CD8-positive, alpha-beta memory T cell (primary cell): Measurements from ENCODE around the gene AIDA. TPM values are rescaled to one million over a fixed set of nuclear protein-coding genes. Genes with fewer than 3 reads are reported as not detected.
A peak's percentile ranks its signal among the peaks of the same experiment; 100 is the strongest.
"Not testable (repeated sequence)": the region's sequence is repeated elsewhere in the genome, so short reads cannot be mapped to it uniquely, and the experiment has no call there.

ENCODE experiments used
- CTCF ChIA-PET: fragments of 350-600 bp; sonication (Branson Sonifier 250); formaldehyde crosslinking; loops from one replicate; lab custom pipeline; 2021; ENCODE audit warnings: antibody characterized with exemption; lab: Charles Lee
- POLR2A ChIA-PET: fragments of 350-600 bp; sonication (Branson Sonifier 250); formaldehyde crosslinking; loops from one replicate; lab custom pipeline; 2021; ENCODE audit warnings: antibody characterized with exemption; lab: Charles Lee
- DNase-seq, 5 donors: peaks; one replicate each; pipeline versions ENCODE4 v3.0.0 to v3.0.0-alpha.2; 2020 to 2022; ENCODE audit warnings: mixed read lengths in 1 of 5
- H3K27ac ChIP-seq: one replicate; pipeline ENCODE4 v1.7.0; 2013; ENCODE audit warnings: low read depth, mild to moderate bottlenecking, low read length, moderate library complexity
- H3K27me3 ChIP-seq: 2 replicates; pipeline ENCODE4 v1.7.0; 2013; ENCODE audit warnings: low read length, mild to moderate bottlenecking; ENCODE audit not compliant: insufficient read depth, poor library complexity, severe bottlenecking
- H3K36me3 ChIP-seq: 2 replicates; pipeline ENCODE4 v1.7.0; 2013; ENCODE audit warnings: mild to moderate bottlenecking, low read length, moderate library complexity; ENCODE audit not compliant: insufficient read depth
- H3K4me1 ChIP-seq: 2 replicates; pipeline ENCODE4 v1.7.0; 2013; ENCODE audit warnings: mild to moderate bottlenecking, low read length, moderate library complexity; ENCODE audit not compliant: insufficient read depth
- H3K4me3 ChIP-seq: 2 replicates; pipeline ENCODE4 v1.7.0; 2013; ENCODE audit warnings: mild to moderate bottlenecking, low read length
- H3K9me3 ChIP-seq: 2 replicates; pipeline ENCODE4 v1.7.0; 2013; ENCODE audit warnings: mild to moderate bottlenecking, low read length
- H3K27ac Mint-ChIP-seq, 8 donors: one replicate each; pipeline ENCODE4 v1.8.0; 2020 to 2021; ENCODE audit warnings: mixed read lengths in 8 of 8, mild to moderate bottlenecking in 6 of 8, inconsistent platforms in 3 of 8, moderate library complexity in 3 of 8
- H3K27me3 Mint-ChIP-seq, 2 donors: one replicate each; pipeline ENCODE4 v1.8.0; 2020 to 2021; ENCODE audit warnings: mixed read lengths in 2 of 2, mild to moderate bottlenecking in 1 of 2, moderate library complexity in 1 of 2
- H3K36me3 Mint-ChIP-seq, 3 donors: one replicate each; pipeline ENCODE4 v1.8.0; 2020 to 2021; ENCODE audit warnings: mixed read lengths in 3 of 3, inconsistent platforms in 1 of 3, mild to moderate bottlenecking in 1 of 3
- H3K4me1 Mint-ChIP-seq, 3 donors: one replicate each; pipeline ENCODE4 v1.8.0; 2020 to 2021; ENCODE audit warnings: mixed read lengths in 3 of 3, inconsistent platforms in 1 of 3, mild to moderate bottlenecking in 1 of 3
- H3K4me3 Mint-ChIP-seq, 7 donors: one replicate each; pipeline ENCODE4 v1.8.0; 2020 to 2021; ENCODE audit warnings: mixed read lengths in 7 of 7, mild to moderate bottlenecking in 6 of 7, moderate library complexity in 4 of 7, inconsistent platforms in 2 of 7
- H3K9me3 Mint-ChIP-seq, 5 donors: one replicate each; pipeline ENCODE4 v1.8.0; 2020 to 2022; ENCODE audit warnings: mixed read lengths in 5 of 5, mild to moderate bottlenecking in 3 of 5, moderate library complexity in 2 of 5, inconsistent platforms in 1 of 5
- polyA plus RNA-seq: library from polyadenylated mRNA; unstranded; fragments of 300-500 nt; fragmentation: Illumina TruSeq; gene quantifications from one replicate; pipeline ENCODE4 v1.2.3, GENCODE V29; 2021
- total RNA-seq, 2 experiments: library from RNA; stranded (reverse); gene quantifications; one replicate each; pipeline ENCODE4 v1.2.3, GENCODE V29; 2021

AIDA gene
- total and polyA plus RNA-seq, 3 experiments from 2014 or later = 29.2 to 59.1 (median 57.9) TPM

GRCh38 chr1:222691016-222691415, 21.3 kb downstream of the AIDA start:
- Mint-ChIP-seq H3K9me3 (no peaks in the 10 kb centered on the region), H3K36me3 (peaks cover 0 to 49% (median 6%) of the 10 kb centered on the region in 3 donors), H3K4me1 (peaks cover 15 to 33% (median 23%) of the 10 kb centered on the region in 3 donors), H3K4me3 (no peak overlapping the region), H3K27ac (peak overlapping the region in 4 of 8 donors; percentile 2 to 59 (median 14)), H3K27me3 (no peaks in the 10 kb centered on the region)
- H3K27ac ChIP-seq = no peak overlapping the region
- no peak for DNase-seq
- no peaks in the 10 kb centered on the region for H3K27me3 ChIP-seq
- ChIA-PET CTCF (no interaction called here), POLR2A (no interaction called here)
- H3K4me1 ChIP-seq = no peaks in the 10 kb centered on the region
- no peaks in the 10 kb centered on the region for H3K9me3 ChIP-seq
- peaks cover 13% of the 10 kb centered on the region for H3K36me3 ChIP-seq
- H3K4me3 ChIP-seq = no peak overlapping the region

DNA sequence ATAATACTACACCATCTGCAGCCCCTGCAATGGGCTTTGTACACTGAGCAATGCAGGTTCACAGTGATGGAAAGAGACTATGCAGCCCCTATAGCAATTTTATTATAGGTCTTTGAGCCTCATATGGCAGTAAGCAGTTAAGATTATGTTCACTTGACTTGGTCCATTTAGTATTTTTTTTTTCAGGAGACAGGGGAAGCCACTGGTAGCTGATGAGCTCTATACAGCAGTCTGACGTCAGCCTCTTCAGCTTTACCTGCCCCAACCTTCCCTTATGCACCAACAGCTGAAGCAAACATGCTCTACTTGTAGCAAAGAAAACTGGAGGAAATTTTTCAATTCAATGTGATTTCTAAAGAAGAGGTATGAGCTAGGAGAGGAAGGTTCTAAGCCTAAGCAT, 32.2 kb downstream of the AIDA start:
- Mint-ChIP-seq H3K27ac (no peak overlapping the region), H3K27me3 (no peaks in the 10 kb centered on the region), H3K4me1 (peaks cover 0 to 4% (median 0%) of the 10 kb centered on the region in 3 donors), H3K4me3 (no peak overlapping the region), H3K36me3 (peaks cover 4 to 68% (median 7%) of the 10 kb centered on the region in 3 donors), H3K9me3 (no peaks in the 10 kb centered on the region)
- no peak for DNase-seq
- no peaks in the 10 kb centered on the region for H3K9me3 ChIP-seq
- H3K4me1 ChIP-seq = no peaks in the 10 kb centered on the region
- ChIA-PET CTCF (no interaction called here), POLR2A (no interaction called here)
- no peak overlapping the region for H3K27ac ChIP-seq
- H3K27me3 ChIP-seq = no peaks in the 10 kb centered on the region
- H3K36me3 ChIP-seq = peaks cover 20% of the 10 kb centered on the region
- H3K4me3 ChIP-seq = no peak overlapping the region

DNA sequence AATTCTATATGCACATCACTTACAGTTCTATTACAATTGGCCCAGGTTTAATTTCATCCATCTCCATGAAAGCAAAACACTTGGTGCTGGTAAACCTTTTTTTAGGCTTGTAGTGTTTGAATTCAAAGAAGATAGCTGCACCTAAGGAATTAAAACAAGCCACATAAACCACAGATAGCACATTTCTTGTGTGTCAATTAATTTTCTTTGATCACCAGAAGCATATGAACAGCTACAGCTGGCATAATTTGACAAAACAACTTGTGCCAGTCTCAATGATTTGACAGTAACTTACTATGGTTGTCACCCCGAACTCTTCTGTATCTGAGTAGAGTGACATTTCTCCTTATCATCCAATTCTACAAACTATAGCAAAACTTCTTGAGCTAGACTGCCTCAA, 42.2 kb downstream of the AIDA start:
- Histone ChIP-seq H3K9me3 (no peaks in the 10 kb centered on the region), H3K4me1 (peaks cover 8% of the 10 kb centered on the region), H3K27ac (no peak overlapping the region), H3K4me3 (no peak overlapping the region), H3K36me3 (peaks cover 16% of the 10 kb centered on the region), H3K27me3 (no peaks in the 10 kb centered on the region)
- Mint-ChIP-seq H3K4me3 (no peak overlapping the region), H3K9me3 (no peaks in the 10 kb centered on the region), H3K36me3 (peaks cover 4 to 77% (median 33%) of the 10 kb centered on the region in 3 donors), H3K27me3 (no peaks in the 10 kb centered on the region), H3K27ac (peak overlapping the region in 7 of 8 donors; percentile 48 to 84 (median 65)), H3K4me1 (peaks cover 14 to 28% (median 21%) of the 10 kb centered on the region in 3 donors)
- CTCF ChIA-PET = no interaction called here
- DNase-seq = peak in 1 of 5 donors; percentile 14
- POLR2A ChIA-PET = no interaction called here

DNA sequence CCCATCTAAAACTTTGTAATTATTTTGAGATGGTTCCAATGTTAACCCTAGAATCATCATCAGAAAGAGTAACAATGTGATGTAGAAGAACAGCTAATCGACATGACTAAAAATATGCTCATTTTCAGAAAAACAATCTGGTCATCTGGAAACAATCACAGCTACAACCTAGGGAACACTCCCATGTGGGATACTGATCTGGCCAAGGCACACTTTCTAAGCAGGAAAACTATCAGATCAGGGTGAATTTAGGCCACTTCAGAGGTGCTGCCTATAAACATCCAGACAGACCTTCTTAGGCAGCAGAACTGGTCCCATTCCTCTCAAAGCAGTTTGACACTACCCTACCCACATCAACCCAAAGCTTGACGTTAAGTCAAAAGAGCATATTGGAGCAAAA, 43.2 kb downstream of the AIDA start:
- POLR2A ChIA-PET, H3K27ac Mint-ChIP-seq: not testable (repeated sequence)
- H3K36me3 Mint-ChIP-seq = peaks cover 6 to 76% (median 33%) of the 10 kb centered on the region in 3 donors

GRCh38 chr1:222668184-222668583, 44.1 kb downstream of the AIDA start:
- H3K36me3 Mint-ChIP-seq = peaks cover 4 to 78% (median 31%) of the 10 kb centered on the region in 3 donors
- H3K27me3 ChIP-seq, H3K4me3 ChIP-seq, DNase-seq, CTCF ChIA-PET, POLR2A ChIA-PET, H3K27me3 Mint-ChIP-seq, H3K4me1 ChIP-seq, H3K4me3 Mint-ChIP-seq, H3K27ac ChIP-seq, H3K9me3 ChIP-seq, H3K9me3 Mint-ChIP-seq: not testable (repeated sequence)
- peaks cover 14 to 28% (median 21%) of the 10 kb centered on the region in 3 donors for H3K4me1 Mint-ChIP-seq
- H3K36me3 ChIP-seq = peaks cover 29% of the 10 kb centered on the region
- H3K27ac Mint-ChIP-seq = peak overlapping the region in 3 of 8 donors; percentile 23 to 64 (median 35)

More for the DNA sequence above, 43.2 kb downstream of the AIDA start:
- CTCF ChIA-PET, H3K9me3 Mint-ChIP-seq, H3K27me3 Mint-ChIP-seq, H3K27ac ChIP-seq, H3K4me1 ChIP-seq, H3K4me3 ChIP-seq, H3K9me3 ChIP-seq, H3K27me3 ChIP-seq, H3K4me3 Mint-ChIP-seq, DNase-seq: not testable (repeated sequence)
- peaks cover 14 to 28% (median 21%) of the 10 kb centered on the region in 3 donors for H3K4me1 Mint-ChIP-seq
- H3K36me3 ChIP-seq = peaks cover 20% of the 10 kb centered on the region

DNA sequence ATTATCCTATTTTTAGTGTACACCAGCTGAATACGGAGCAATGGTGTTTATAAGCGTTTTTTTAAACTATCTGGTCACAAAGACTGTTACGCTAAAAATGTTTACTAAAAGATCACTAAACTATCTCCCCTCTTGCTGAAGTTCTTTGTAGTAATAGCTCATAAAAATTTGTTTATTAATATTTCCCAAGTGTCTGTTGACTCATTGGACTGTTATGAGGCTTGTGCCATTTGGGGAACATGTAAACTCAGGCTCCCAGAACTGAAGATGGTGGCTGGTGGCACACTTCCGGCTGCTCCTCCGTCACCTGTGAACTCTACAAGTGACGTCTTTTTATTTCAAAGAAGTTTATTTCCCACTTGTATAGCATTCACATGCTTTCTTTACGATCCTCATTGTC, 46.3 kb downstream of the AIDA start:
- Histone ChIP-seq H3K36me3 (peaks cover 51% of the 10 kb centered on the region), H3K4me1 (peaks cover 3% of the 10 kb centered on the region), H3K27me3 (no peaks in the 10 kb centered on the region), H3K27ac (no peak overlapping the region), H3K4me3 (no peak overlapping the region), H3K9me3 (no peaks in the 10 kb centered on the region)
- ChIA-PET CTCF (no interaction called here), POLR2A (no interaction called here)
- no peaks in the 10 kb centered on the region for H3K9me3 Mint-ChIP-seq
- DNase-seq = no peak
- H3K4me3 Mint-ChIP-seq = no peak overlapping the region
- no peak overlapping the region for H3K27ac Mint-ChIP-seq
- peaks cover 6 to 80% (median 28%) of the 10 kb centered on the region in 3 donors for H3K36me3 Mint-ChIP-seq
- H3K27me3 Mint-ChIP-seq = no peaks in the 10 kb centered on the region
- H3K4me1 Mint-ChIP-seq = peaks cover 10 to 19% (median 17%) of the 10 kb centered on the region in 3 donors

GRCh38 chr1:222663431-222663934, 48.8 kb downstream of the AIDA start:
- Histone ChIP-seq H3K27me3 (no peaks in the 10 kb centered on the region), H3K4me1 (no peaks in the 10 kb centered on the region), H3K4me3 (no peak overlapping the region), H3K36me3 (peaks cover 75% of the 10 kb centered on the region), H3K9me3 (no peaks in the 10 kb centered on the region), H3K27ac (no peak overlapping the region)
- Mint-ChIP-seq H3K27me3 (no peaks in the 10 kb centered on the region), H3K4me3 (no peak overlapping the region), H3K36me3 (peaks cover 11 to 90% (median 31%) of the 10 kb centered on the region in 3 donors), H3K4me1 (peaks cover 0 to 5% (median 5%) of the 10 kb centered on the region in 3 donors), H3K9me3 (no peaks in the 10 kb centered on the region), H3K27ac (peak overlapping the region in 1 of 8 donors; percentile 64)
- CTCF ChIA-PET = interaction anchor here (1.1 kb wide), 1 partner anchor 9 kb away, joined by 3 read pairs; no protein-coding TSS in a partner anchor
- POLR2A ChIA-PET = no interaction called here
- DNase-seq = no peak

GRCh38 chr1:222657899-222658298, 54.4 kb downstream of the AIDA start:
- Histone ChIP-seq H3K4me1 (peaks cover 25% of the 10 kb centered on the region), H3K4me3 (no peak overlapping the region), H3K9me3 (no peaks in the 10 kb centered on the region), H3K36me3 (peaks cover 81% of the 10 kb centered on the region), H3K27me3 (no peaks in the 10 kb centered on the region), H3K27ac (no peak overlapping the region)
- H3K9me3 Mint-ChIP-seq = no peaks in the 10 kb centered on the region
- H3K4me1 Mint-ChIP-seq = peaks cover 36 to 50% (median 44%) of the 10 kb centered on the region in 3 donors
- ChIA-PET POLR2A (interaction anchor here (1.2 kb wide), 1 partner anchor 55 kb away, joined by 4 read pairs; no protein-coding TSS in a partner anchor), CTCF (interaction anchor here (1.6 kb wide), 1 partner anchor 55 kb away, joined by 5 read pairs; the partner anchor contains the start of genes AIDA and BROX)
- H3K27me3 Mint-ChIP-seq = no peaks in the 10 kb centered on the region
- H3K4me3 Mint-ChIP-seq = no peak overlapping the region
- no peak for DNase-seq
- H3K36me3 Mint-ChIP-seq = peaks cover 20 to 94% (median 38%) of the 10 kb centered on the region in 3 donors
- peak overlapping the region in 7 of 8 donors; percentile 7 to 94 (median 69) for H3K27ac Mint-ChIP-seq
